T-cell (primary cell): ENCODE data around the gene WBP11. TPM values are rescaled to one million over a fixed set of nuclear protein-coding genes. Genes with fewer than 3 reads are reported as not detected.
A peak's percentile ranks its signal among the peaks of the same experiment; 100 is the strongest.

ENCODE experiments used
- ATAC-seq, 4 experiments: fragments of 200-7000 bp in 3 of 4; fragments of 150-1000 bp in 1 of 4; cut with Tn5 transposase; replicated peaks in 1 of 4; 1 replicate in 3 of 4; 2 replicates in 1 of 4; pipeline ENCODE4 v1.10.0; 2021; ENCODE audit warnings: moderate library complexity in 3 of 4, mild to moderate bottlenecking in 2 of 4, moderate number of reproducible peaks in 1 of 4
- CTCF ChIA-PET, 2 donors: fragments of 300-600 bp; sonication (Branson Sonifier 250); formaldehyde crosslinking; loops; one replicate each; lab custom pipeline; 2022; ENCODE audit warnings: antibody characterized with exemption in 2 of 2; lab: Charles Lee
- POLR2A ChIA-PET, 2 donors: fragments of 300-600 bp; sonication (Branson Sonifier 250); formaldehyde crosslinking; loops; one replicate each; lab custom pipeline; 2022; ENCODE audit warnings: antibody characterized with exemption in 2 of 2; lab: Charles Lee
- DNase-seq, 35 experiments: peaks; one replicate each; pipeline versions ENCODE4 v3.0.0 to v3.0.0-alpha.2; 2013 to 2023
- H3K27ac ChIP-seq: one replicate; pipeline ENCODE4 v1.5.1; 2013; ENCODE audit warnings: low read length
- H3K27me3 ChIP-seq, 2 experiments: replicated peaks in 1 of 2; 1 replicate in 1 of 2; 2 replicates in 1 of 2; pipeline versions ENCODE4 v1.6.1 to v1.7.0; 2013; ENCODE audit warnings: low read length in 1 of 2, mixed read lengths in 1 of 2; ENCODE audit not compliant: control insufficient read depth in 2 of 2, insufficient read depth in 2 of 2; ENCODE audit errors: extremely low read depth in 1 of 2
- H3K36me3 ChIP-seq, 2 donors: 1 replicate in 1 of 2; 2 replicates in 1 of 2; pipeline versions ENCODE4 v1.6.1 to v1.7.0; 2013; ENCODE audit warnings: low read length in 1 of 2; ENCODE audit not compliant: control insufficient read depth in 2 of 2, insufficient read depth in 1 of 2; ENCODE audit errors: extremely low read depth in 1 of 2
- H3K4me1 ChIP-seq, 2 experiments: 1 replicate in 1 of 2; 2 replicates in 1 of 2; pipeline versions ENCODE4 v1.6.1 to v1.7.0; 2013; ENCODE audit warnings: low read length in 2 of 2, mixed read lengths in 1 of 2; ENCODE audit not compliant: insufficient read depth in 2 of 2, control insufficient read depth in 1 of 2; ENCODE audit errors: extremely low read depth in 1 of 2
- H3K4me3 ChIP-seq, 2 donors: 1 replicate in 1 of 2; 2 replicates in 1 of 2; pipeline versions ENCODE4 v1.5.1 to v1.7.0; 2013; ENCODE audit warnings: mild to moderate bottlenecking in 2 of 2, low read length in 1 of 2, moderate library complexity in 1 of 2; ENCODE audit not compliant: control insufficient read depth in 1 of 2; ENCODE audit errors: extremely low read depth in 1 of 2
- H3K9me3 ChIP-seq: 2 replicates; pipeline ENCODE4 v1.7.0; 2013
- H3K27ac Mint-ChIP-seq, 2 donors: one replicate each; pipeline ENCODE4 v1.8.0; 2020 to 2021; ENCODE audit warnings: mild to moderate bottlenecking in 2 of 2, mixed read lengths in 2 of 2
- H3K27me3 Mint-ChIP-seq, 2 donors: one replicate each; pipeline ENCODE4 v1.8.0; 2021 to 2022; ENCODE audit warnings: mixed read lengths in 2 of 2
- H3K36me3 Mint-ChIP-seq: one replicate; pipeline ENCODE4 v1.8.0; 2021; ENCODE audit warnings: mixed read lengths
- H3K4me1 Mint-ChIP-seq, 3 donors: one replicate each; pipeline ENCODE4 v1.8.0; 2020 to 2022; ENCODE audit warnings: mixed read lengths in 3 of 3, mild to moderate bottlenecking in 1 of 3
- H3K4me3 Mint-ChIP-seq, 3 donors: one replicate each; pipeline ENCODE4 v1.8.0; 2020 to 2022; ENCODE audit warnings: mild to moderate bottlenecking in 3 of 3, mixed read lengths in 3 of 3, moderate library complexity in 3 of 3
- H3K9me3 Mint-ChIP-seq, 3 donors: one replicate each; pipeline ENCODE4 v1.8.0; 2020 to 2022; ENCODE audit warnings: mixed read lengths in 3 of 3
- WGBS: methylation state at CpG from one replicate; pipeline ENCODE4 v1.1.5; 2013; ENCODE audit warnings: missing lambda C conversion rate; ENCODE audit not compliant: insufficient coverage; 5-methylcytosine and 5-hydroxymethylcytosine counted together
- total RNA-seq, 35 experiments: library from RNA in 6 of 35; stranded (reverse) in 6 of 35; fragments of 120-200 nt in 1 of 35; gene quantifications; one replicate each; pipeline versions ENCODE4 v1.2.1 to v1.2.4 and lab custom pipeline; 2013 to 2026

The WBP11 gene
- total RNA-seq, 5 donors from 2014 or later (not counting 1 experiment from before 2014, with no cell fraction given), result 72.6 to 122 (median 80.6) TPM

DNA sequence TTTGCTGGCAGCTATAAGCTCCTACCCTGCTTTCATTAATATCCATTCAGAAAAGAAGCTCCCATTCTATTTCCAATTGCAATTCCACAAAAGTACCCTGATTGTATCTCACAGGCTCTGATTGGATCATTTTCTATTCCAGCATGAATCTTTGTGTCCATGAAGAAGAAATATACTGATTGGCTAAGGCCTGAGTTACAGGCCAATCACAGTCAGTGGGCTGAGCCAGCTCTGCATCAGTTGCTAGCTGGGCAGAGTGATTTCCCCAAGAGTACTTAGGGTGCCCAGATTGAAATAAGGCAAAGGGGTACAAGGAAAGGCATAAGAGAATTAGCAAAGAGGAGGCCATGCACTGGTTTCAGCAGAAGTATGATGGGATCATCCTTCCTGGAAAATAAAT lies 25.6 kb upstream of the WBP11 start:
- Histone ChIP-seq H3K4me3 (no peak overlapping the region), H3K27me3 (no peaks in the 10 kb centered on the region), H3K36me3 (no peaks in the 10 kb centered on the region), H3K27ac (no peak overlapping the region), H3K4me1 (no peaks in the 10 kb centered on the region), H3K9me3 (no peaks in the 10 kb centered on the region)
- ChIA-PET CTCF (interaction anchor here in 1 of 2 donors (0.7 kb wide), 1 partner anchor 377 kb away, joined by 3 read pairs; no protein-coding TSS in a partner anchor), POLR2A (no interaction called here)
- no peaks in the 10 kb centered on the region for H3K36me3 Mint-ChIP-seq
- no peak overlapping the region for H3K27ac Mint-ChIP-seq
- H3K4me1 Mint-ChIP-seq, result no peaks in the 10 kb centered on the region
- no peak overlapping the region for H3K4me3 Mint-ChIP-seq
- H3K27me3 Mint-ChIP-seq, result peaks cover 8 to 9% of the 10 kb centered on the region in 2 donors
- ATAC-seq (peak in 1 of 4 experiments; percentile 35), DNase-seq (no peak)
- no peaks in the 10 kb centered on the region for H3K9me3 Mint-ChIP-seq

GRCh38 chr12:14827043-14827442 lies 23.8 kb upstream of the WBP11 start:
- Mint-ChIP-seq H3K4me1 (no peaks in the 10 kb centered on the region), H3K36me3 (peaks cover 3% of the 10 kb centered on the region), H3K27ac (no peak overlapping the region), H3K9me3 (no peaks in the 10 kb centered on the region), H3K4me3 (no peak overlapping the region), H3K27me3 (peaks cover 2 to 4% of the 10 kb centered on the region in 2 donors)
- no peaks in the 10 kb centered on the region for H3K4me1 ChIP-seq
- H3K27me3 ChIP-seq, result no peaks in the 10 kb centered on the region
- ATAC-seq, result no peak
- H3K36me3 ChIP-seq, result no peaks in the 10 kb centered on the region
- ChIA-PET CTCF (no interaction called here), POLR2A (no interaction called here)
- H3K4me3 ChIP-seq, result no peak overlapping the region
- no peak for DNase-seq
- WGBS, result no CpG with 5 or more reads among the region's 2 CpGs
- H3K9me3 ChIP-seq, result no peaks in the 10 kb centered on the region
- no peak overlapping the region for H3K27ac ChIP-seq

GRCh38 chr12:14826491-14826890 lies 23.2 kb upstream of the WBP11 start:
- Histone ChIP-seq H3K9me3 (no peaks in the 10 kb centered on the region), H3K4me1 (no peaks in the 10 kb centered on the region), H3K27me3 (no peaks in the 10 kb centered on the region), H3K4me3 (no peak overlapping the region), H3K36me3 (no peaks in the 10 kb centered on the region), H3K27ac (no peak overlapping the region)
- no peaks in the 10 kb centered on the region for H3K4me1 Mint-ChIP-seq
- H3K36me3 Mint-ChIP-seq, result peaks cover 3% of the 10 kb centered on the region
- 100% methylated on average over 4 of the region's 5 CpGs for WGBS
- H3K27me3 Mint-ChIP-seq, result peaks cover 0 to 2% of the 10 kb centered on the region in 2 donors
- H3K27ac Mint-ChIP-seq, result no peak overlapping the region
- H3K9me3 Mint-ChIP-seq, result no peaks in the 10 kb centered on the region
- DNase-seq (no peak), ATAC-seq (no peak)
- CTCF ChIA-PET, result interaction anchor here in 1 of 2 donors (1.3 kb wide), 1 partner anchor 13 kb away, joined by 3 read pairs; no protein-coding TSS in a partner anchor
- POLR2A ChIA-PET, result no interaction called here
- no peak overlapping the region for H3K4me3 Mint-ChIP-seq

DNA sequence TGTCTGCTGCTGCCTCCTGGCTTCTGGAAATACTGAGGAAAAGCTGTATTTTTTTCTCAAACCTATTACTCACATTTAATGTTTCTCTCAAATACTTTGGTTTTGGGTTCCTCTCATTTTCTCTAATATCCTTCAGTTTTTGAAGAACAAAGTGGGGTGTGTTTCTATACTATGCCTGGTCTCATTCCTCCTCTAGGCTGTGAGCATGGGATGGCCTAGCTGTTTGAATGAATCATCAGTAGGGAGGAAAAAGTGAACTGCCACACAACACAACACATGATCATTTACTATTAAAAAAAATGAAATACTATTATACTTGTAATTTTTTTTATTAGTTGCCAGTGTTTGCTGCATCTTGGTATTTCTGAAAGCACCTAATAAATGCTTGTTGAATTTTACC lies 22.0 kb upstream of the WBP11 start:
- CTCF ChIA-PET, result interaction anchor here (0.5 to 1.3 kb wide), 3 partner anchors 14 to 106 kb away, joined by 3 to 6 read pairs (median 3); no protein-coding TSS in a partner anchor
- ATAC-seq (no peak), DNase-seq (no peak)
- Histone ChIP-seq H3K4me3 (no peak overlapping the region), H3K36me3 (no peaks in the 10 kb centered on the region), H3K27ac (no peak overlapping the region), H3K4me1 (no peaks in the 10 kb centered on the region), H3K27me3 (no peaks in the 10 kb centered on the region), H3K9me3 (no peaks in the 10 kb centered on the region)
- peaks cover 3% of the 10 kb centered on the region for H3K36me3 Mint-ChIP-seq
- H3K9me3 Mint-ChIP-seq, result no peaks in the 10 kb centered on the region
- no peak overlapping the region for H3K4me3 Mint-ChIP-seq
- POLR2A ChIA-PET, result interaction anchor here in 1 of 2 donors (0.7 kb wide), 1 partner anchor 12 kb away, joined by 3 read pairs; no protein-coding TSS in a partner anchor
- no peaks in the 10 kb centered on the region for H3K4me1 Mint-ChIP-seq
- peaks cover 0 to 5% of the 10 kb centered on the region in 2 donors for H3K27me3 Mint-ChIP-seq
- H3K27ac Mint-ChIP-seq, result no peak overlapping the region

GRCh38 chr12:14824012-14824634 lies 20.8 kb upstream of the WBP11 start:
- Mint-ChIP-seq H3K4me3 (no peak overlapping the region), H3K27ac (no peak overlapping the region), H3K27me3 (peaks cover 0 to 5% of the 10 kb centered on the region in 2 donors), H3K4me1 (no peaks in the 10 kb centered on the region), H3K36me3 (peaks cover 3% of the 10 kb centered on the region), H3K9me3 (no peaks in the 10 kb centered on the region)
- Histone ChIP-seq H3K4me3 (no peak overlapping the region), H3K27ac (no peak overlapping the region), H3K4me1 (no peaks in the 10 kb centered on the region), H3K9me3 (no peaks in the 10 kb centered on the region), H3K36me3 (no peaks in the 10 kb centered on the region), H3K27me3 (no peaks in the 10 kb centered on the region)
- no CpG with 5 or more reads among the region's 1 CpG for WGBS
- no peak for ATAC-seq
- no peak for DNase-seq
- CTCF ChIA-PET, result interaction anchor here in 1 of 2 donors (0.5 kb wide), 1 partner anchor 14 kb away, joined by 3 read pairs; no protein-coding TSS in a partner anchor
- POLR2A ChIA-PET, result no interaction called here

DNA sequence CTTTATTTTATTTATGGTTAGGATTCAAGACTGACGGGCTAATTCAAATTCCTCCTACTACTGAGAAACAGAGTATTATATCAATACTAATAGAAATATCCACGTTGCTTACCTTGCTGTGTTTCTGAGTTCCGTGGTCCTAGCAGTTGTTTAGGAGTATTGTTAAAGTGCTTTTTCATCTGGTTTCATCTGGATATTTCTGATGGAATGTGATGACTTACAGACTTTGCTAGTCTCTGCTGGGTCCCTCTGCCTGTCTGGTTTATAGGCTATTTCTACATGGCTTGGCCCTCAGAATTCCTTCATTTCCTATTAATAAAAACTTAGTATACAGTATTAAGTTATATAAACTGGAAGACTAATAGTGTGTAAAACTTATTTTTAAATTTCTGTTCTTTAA lies 10.7 kb upstream of the WBP11 start, which contains the start of gene SMCO3:
Gene SMCO3, minus strand, starts transcription at position 169 of the 400 bp plus-strand sequence. CDS start 7,502 bp downstream, outside the sequence.
- Histone ChIP-seq H3K36me3 (no peaks in the 10 kb centered on the region), H3K27me3 (peaks cover 0 to 4% of the 10 kb centered on the region in 2 experiments), H3K27ac (no peak within 1 kb of the TSS), H3K4me1 (peaks cover 0 to 3% of the 10 kb centered on the region in 2 experiments), H3K9me3 (no peaks in the 10 kb centered on the region), H3K4me3 (no peak within 1 kb of the TSS)
- CTCF ChIA-PET, result interaction anchor here in 1 of 2 donors (0.6 kb wide), 1 partner anchor 626 kb away, joined by 3 read pairs; no protein-coding TSS in a partner anchor
- Mint-ChIP-seq H3K27ac (no peak within 1 kb of the TSS), H3K9me3 (peaks cover 0 to 3% (median 0%) of the 10 kb centered on the region in 3 donors), H3K4me1 (peaks cover 18 to 22% (median 21%) of the 10 kb centered on the region in 3 donors), H3K27me3 (no peaks in the 10 kb centered on the region), H3K4me3 (no peak within 1 kb of the TSS), H3K36me3 (no peaks in the 10 kb centered on the region)
- no CpG with 5 or more reads among the region's 3 CpGs for WGBS
- POLR2A ChIA-PET, result no interaction called here
- DNase-seq (no peak), ATAC-seq (no peak)
